Measurements from ENCODE around the gene ZC4H2.

Gene ZC4H2

DNA sequence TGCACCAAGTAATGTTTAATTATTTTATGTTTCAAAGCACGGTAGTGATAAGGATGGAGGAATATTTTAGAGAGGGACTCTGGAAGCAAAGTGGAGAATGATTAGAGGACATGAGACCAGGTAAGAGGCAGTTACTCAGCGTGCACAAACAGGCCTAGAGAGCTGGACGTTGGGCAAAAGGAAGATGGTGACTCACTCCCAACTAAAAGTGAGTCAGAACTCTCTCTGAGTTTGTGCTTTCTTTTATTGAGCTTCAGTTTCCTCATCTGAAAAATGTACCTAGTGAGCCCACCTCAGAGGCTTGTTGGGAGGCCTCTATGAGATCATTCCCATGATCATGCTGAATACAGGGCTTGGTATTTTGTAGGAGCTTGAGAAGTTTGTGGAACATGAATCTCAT is 1.6 kb upstream of the ZC4H2 start:
- Histone ChIP-seq H3K4me3 (ENCODE audit: low read length) (no peak overlapping the region), H3K4me2 (ENCODE audit: low read length) (no peak overlapping the region), H3K27me3 (ENCODE audit: control insufficient read depth, low read length) (no peaks in the 10 kb centered on the region), H3K36me3 (ENCODE audit: control insufficient read depth, low read length) (peaks cover 5% of the 10 kb centered on the region; the same call in 1 of the 2 replicates), H4K20me1 (ENCODE audit: control insufficient read depth, insufficient read depth, low read depth, low read length) (no peaks in the 10 kb centered on the region), H3F3A (ENCODE audit: control insufficient read depth, insufficient read depth) (no peaks in the 10 kb centered on the region), H3K79me2 (ENCODE audit: control insufficient read depth, low read length) (peaks cover 29% of the 10 kb centered on the region), H3K9me3 (ENCODE audit: control insufficient read depth, insufficient read depth, low read length) (no peaks in the 10 kb centered on the region), H3K4me1 (ENCODE audit: control insufficient read depth, low read length) (peaks cover 8% of the 10 kb centered on the region; the same call in 1 of the 2 replicates), H3K27ac (ENCODE audit: low read depth, low read length) (no peak overlapping the region), H3K9me2 (replicated peaks; ENCODE audit: control insufficient read depth, low read length) (no peaks in the 10 kb centered on the region)
- TF ChIP-seq, protein P1, sequence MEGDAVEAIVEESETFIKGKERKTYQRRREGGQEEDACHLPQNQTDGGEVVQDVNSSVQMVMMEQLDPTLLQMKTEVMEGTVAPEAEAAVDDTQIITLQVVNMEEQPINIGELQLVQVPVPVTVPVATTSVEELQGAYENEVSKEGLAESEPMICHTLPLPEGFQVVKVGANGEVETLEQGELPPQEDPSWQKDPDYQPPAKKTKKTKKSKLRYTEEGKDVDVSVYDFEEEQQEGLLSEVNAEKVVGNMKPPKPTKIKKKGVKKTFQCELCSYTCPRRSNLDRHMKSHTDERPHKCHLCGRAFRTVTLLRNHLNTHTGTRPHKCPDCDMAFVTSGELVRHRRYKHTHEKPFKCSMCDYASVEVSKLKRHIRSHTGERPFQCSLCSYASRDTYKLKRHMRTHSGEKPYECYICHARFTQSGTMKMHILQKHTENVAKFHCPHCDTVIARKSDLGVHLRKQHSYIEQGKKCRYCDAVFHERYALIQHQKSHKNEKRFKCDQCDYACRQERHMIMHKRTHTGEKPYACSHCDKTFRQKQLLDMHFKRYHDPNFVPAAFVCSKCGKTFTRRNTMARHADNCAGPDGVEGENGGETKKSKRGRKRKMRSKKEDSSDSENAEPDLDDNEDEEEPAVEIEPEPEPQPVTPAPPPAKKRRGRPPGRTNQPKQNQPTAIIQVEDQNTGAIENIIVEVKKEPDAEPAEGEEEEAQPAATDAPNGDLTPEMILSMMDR (IDR thresholded peaks at IDR 0.05; ENCODE audit: low read depth, low read length, poor library complexity, severe bottlenecking): no peak
- TF ChIP-seq EZH2phosphoT487 (IDR thresholded peaks at IDR 0.05; ENCODE audit: borderline replicate concordance, low read length): no peak

DNA sequence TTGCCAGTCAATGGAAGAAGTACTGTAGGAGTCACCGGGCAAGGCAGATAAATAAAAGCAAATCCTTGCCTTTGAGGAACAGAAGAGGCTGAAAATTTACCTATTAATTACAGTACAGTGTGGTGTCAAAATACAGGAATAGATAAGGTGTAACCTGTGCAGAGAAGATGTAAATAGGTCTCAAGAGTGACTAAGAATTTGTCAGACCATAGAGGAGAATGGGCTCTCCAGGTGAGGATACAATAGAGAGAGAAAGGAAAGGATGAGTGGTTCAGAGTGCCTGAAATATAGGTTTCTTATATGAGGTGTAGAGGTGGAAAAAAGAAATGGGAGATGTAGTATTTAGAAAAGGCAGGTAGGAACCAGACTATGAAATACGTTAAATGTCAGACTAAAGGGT is 801 bp upstream of the ZC4H2 start:
- peaks cover 8% of the 10 kb centered on the region; the same call in 1 of the 2 replicates for H3K4me1 ChIP-seq (ENCODE audit: control insufficient read depth, low read length)
- H3K9me2 ChIP-seq (replicated peaks; ENCODE audit: control insufficient read depth, low read length): no peaks in the 10 kb centered on the region
- H3K4me3 ChIP-seq (ENCODE audit: low read length): no peak overlapping the region; the same call in 1 of the 2 replicates
- H3K27ac ChIP-seq (ENCODE audit: low read depth, low read length): no peak overlapping the region
- no peaks in the 10 kb centered on the region for H4K20me1 ChIP-seq (ENCODE audit: control insufficient read depth, insufficient read depth, low read depth, low read length)
- H3K36me3 ChIP-seq (ENCODE audit: control insufficient read depth, low read length): peaks cover 5% of the 10 kb centered on the region; the same call in 1 of the 2 replicates
- H3K9me3 ChIP-seq (ENCODE audit: control insufficient read depth, insufficient read depth, low read length): peaks cover 2% of the 10 kb centered on the region; the same call in 1 of the 2 replicates
- H3F3A ChIP-seq (ENCODE audit: control insufficient read depth, insufficient read depth): no peaks in the 10 kb centered on the region
- TF ChIP-seq, protein P1 (IDR thresholded peaks at IDR 0.05; ENCODE audit: low read depth, low read length, poor library complexity, severe bottlenecking): no peak
- no peak for TF ChIP-seq EZH2phosphoT487 (IDR thresholded peaks at IDR 0.05; ENCODE audit: borderline replicate concordance, low read length)
- peak overlapping the region; percentile 64 for H3K4me2 ChIP-seq (ENCODE audit: low read length)
- H3K27me3 ChIP-seq (ENCODE audit: control insufficient read depth, low read length): no peaks in the 10 kb centered on the region
- peaks cover 35% of the 10 kb centered on the region for H3K79me2 ChIP-seq (ENCODE audit: control insufficient read depth, low read length)

DNA sequence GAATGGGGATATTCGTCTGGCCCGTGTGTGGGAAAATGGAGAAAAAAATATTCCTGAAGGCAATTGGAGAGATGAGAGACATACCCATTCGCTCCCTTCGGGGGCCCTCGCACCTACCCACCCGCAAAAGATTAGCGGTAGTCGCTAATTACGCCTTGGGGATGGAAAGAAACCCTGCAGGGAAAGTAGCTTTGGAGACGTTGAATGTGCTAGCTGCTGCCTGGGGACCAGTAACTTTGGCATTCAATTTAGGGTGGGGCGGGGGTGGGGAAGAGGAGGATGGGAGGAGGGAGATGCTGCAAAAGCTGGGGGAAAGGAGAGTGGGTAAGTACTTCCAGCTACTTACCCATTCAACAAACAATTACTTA is 407 bp upstream of the ZC4H2 start:
- no peaks in the 10 kb centered on the region for H4K20me1 ChIP-seq (ENCODE audit: control insufficient read depth, insufficient read depth, low read depth, low read length)
- H3K27me3 ChIP-seq (ENCODE audit: control insufficient read depth, low read length): no peaks in the 10 kb centered on the region
- no peak overlapping the region for H3K27ac ChIP-seq (ENCODE audit: low read depth, low read length)
- peaks cover 5% of the 10 kb centered on the region; the same call in 1 of the 2 replicates for H3K36me3 ChIP-seq (ENCODE audit: control insufficient read depth, low read length)
- no peaks in the 10 kb centered on the region for H3F3A ChIP-seq (ENCODE audit: control insufficient read depth, insufficient read depth)
- H3K4me3 ChIP-seq (ENCODE audit: low read length): peak overlapping the region; percentile 91
- TF ChIP-seq EZH2phosphoT487 (IDR thresholded peaks at IDR 0.05; ENCODE audit: borderline replicate concordance, low read length): no peak
- no peaks in the 10 kb centered on the region for H3K9me2 ChIP-seq (replicated peaks; ENCODE audit: control insufficient read depth, low read length)
- H3K79me2 ChIP-seq (ENCODE audit: control insufficient read depth, low read length): peaks cover 39% of the 10 kb centered on the region
- H3K9me3 ChIP-seq (ENCODE audit: control insufficient read depth, insufficient read depth, low read length): peaks cover 5% of the 10 kb centered on the region; the same call in 1 of the 2 replicates
- peaks cover 8% of the 10 kb centered on the region; the same call in 1 of the 2 replicates for H3K4me1 ChIP-seq (ENCODE audit: control insufficient read depth, low read length)
- peak overlapping the region; percentile 64 for H3K4me2 ChIP-seq (ENCODE audit: low read length)

DNA sequence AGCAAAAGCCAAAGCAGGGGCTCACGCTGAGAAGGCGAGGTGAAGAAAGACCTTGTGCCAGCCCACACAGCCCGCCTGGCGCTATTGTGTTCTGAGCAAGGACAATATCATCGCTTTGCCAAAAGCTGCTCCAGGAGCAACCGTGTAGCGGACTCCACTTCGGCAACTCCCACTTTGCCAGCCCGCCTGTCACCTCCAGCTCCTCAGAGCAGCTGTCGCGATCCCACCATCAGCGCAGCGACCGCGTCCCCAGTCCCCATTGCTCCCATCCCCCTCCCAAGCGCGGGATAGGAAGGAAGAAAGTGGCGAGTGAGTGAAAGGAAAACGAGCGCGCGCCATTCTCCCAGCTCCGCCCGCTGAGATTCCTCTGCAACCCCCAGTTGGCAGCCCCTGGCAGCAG is 759 bp downstream of the ZC4H2 start:
- no peak for TF ChIP-seq EZH2phosphoT487 (IDR thresholded peaks at IDR 0.05; ENCODE audit: borderline replicate concordance, low read length)
- TF ChIP-seq, protein P1 (IDR thresholded peaks at IDR 0.05; ENCODE audit: low read depth, low read length, poor library complexity, severe bottlenecking): no peak
- Histone ChIP-seq H3K79me2 (ENCODE audit: control insufficient read depth, low read length) (peaks cover 50% of the 10 kb centered on the region), H3K27ac (ENCODE audit: low read depth, low read length) (peak overlapping the region; percentile 44), H3K9me3 (ENCODE audit: control insufficient read depth, insufficient read depth, low read length) (peaks cover 5% of the 10 kb centered on the region; the same call in 1 of the 2 replicates), H3K4me1 (ENCODE audit: control insufficient read depth, low read length) (peaks cover 8% of the 10 kb centered on the region; the same call in 1 of the 2 replicates), H3K27me3 (ENCODE audit: control insufficient read depth, low read length) (no peaks in the 10 kb centered on the region), H3K36me3 (ENCODE audit: control insufficient read depth, low read length) (peaks cover 5% of the 10 kb centered on the region; the same call in 1 of the 2 replicates), H3K4me3 (ENCODE audit: low read length) (peak overlapping the region; percentile 91), H3K4me2 (ENCODE audit: low read length) (peak overlapping the region; percentile 64), H4K20me1 (ENCODE audit: control insufficient read depth, insufficient read depth, low read depth, low read length) (no peaks in the 10 kb centered on the region), H3K9me2 (replicated peaks; ENCODE audit: control insufficient read depth, low read length) (no peaks in the 10 kb centered on the region), H3F3A (ENCODE audit: control insufficient read depth, insufficient read depth) (no peaks in the 10 kb centered on the region)
